NCI-H1105 (cell line): Measurements from ENCODE around the gene COL27A1.
A peak's percentile ranks its signal among the peaks of the same experiment; 100 is the strongest.

Experiments used
- DNase-seq: peaks from one replicate; lab custom pipeline; 2025; lab: John Stamatoyannopoulos, UW

Gene COL27A1

DNA sequence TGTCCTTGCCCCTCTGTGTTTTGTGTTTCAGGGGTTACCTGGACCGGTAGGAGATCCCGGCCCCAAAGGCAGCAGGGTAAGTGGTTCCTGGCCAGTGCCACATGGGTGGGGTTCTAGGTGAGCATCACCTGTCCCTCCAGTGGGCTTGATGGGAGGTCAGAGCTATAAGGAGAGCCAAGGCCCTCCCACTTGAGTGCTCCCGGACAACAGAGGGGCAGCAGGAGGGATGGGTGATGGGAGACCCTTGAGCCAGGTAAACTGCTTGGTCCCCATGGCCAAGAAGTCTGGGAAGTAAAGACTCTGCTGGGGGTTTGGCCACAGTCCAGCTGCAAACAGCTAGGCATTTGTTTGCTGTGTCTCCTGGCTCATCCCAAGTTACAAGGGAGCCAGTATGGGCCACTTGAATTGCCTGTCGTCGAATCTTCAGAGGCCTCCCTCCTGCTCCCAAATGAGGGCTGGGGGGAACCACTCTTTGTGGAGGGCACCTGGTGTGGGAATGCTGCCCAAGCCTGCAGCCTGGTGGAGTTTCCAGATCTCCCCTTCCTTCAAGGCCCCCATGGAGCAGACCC lies 51.0 kb downstream of the COL27A1 start:
- no peak for DNase-seq

DNA sequence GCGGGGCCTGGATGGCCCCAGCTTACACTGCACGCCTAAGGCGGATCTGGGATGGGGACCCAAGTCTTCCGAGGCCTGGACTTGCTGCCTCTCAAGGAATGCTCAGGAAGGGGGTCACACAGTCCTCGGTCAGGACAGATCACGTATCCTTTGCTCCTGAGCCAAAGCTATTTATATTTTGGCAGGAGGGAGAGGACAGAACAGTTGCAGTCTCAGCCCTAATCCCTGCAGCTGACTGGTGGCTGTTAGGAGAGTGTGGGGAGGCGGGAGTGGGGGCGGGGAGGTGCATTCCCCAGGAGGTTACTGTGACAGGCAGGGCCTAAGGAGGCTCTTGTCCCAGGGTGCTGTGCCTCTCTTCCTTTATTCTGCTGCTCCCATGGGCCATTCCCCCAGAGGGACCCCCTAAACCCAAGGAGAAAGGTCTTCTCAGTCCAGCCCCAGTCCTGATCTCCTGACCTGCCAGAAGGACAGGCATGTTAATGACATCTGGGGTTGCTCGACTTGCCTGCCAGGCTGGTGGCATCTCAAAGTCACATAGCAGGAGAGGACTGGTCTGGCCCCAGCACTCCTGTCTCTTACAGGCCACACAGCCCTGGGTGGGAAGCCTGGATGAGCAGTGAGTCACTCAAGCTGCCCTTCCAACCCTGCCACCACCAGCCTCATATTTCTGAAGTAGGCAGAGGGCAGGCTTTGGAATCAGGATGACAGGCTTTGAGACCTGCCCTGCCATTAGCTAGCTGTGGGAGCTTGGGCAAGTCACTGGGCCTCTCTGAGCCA lies 51.9 kb downstream of the COL27A1 start:
- no peak for DNase-seq

DNA sequence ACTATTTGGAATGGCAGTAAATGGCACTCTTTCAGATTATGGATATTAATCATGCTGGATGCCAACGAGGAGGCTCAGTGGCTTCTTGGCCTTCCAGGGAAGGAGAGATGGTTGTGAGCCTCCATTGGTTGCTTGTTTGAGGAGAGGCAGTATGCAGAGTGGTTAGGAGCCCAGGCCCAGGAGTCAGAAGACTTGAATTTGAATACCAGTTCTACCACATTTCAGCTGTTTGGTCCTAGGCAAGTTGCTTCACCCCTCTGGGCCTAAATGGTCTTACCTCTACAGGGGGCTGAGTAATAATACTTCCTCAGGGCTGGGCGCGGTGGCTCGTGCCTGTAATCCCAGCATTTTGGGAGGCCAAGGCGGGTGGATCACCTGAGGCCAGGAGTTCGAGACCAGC lies 52.5 kb downstream of the COL27A1 start:
- no peak for DNase-seq

DNA sequence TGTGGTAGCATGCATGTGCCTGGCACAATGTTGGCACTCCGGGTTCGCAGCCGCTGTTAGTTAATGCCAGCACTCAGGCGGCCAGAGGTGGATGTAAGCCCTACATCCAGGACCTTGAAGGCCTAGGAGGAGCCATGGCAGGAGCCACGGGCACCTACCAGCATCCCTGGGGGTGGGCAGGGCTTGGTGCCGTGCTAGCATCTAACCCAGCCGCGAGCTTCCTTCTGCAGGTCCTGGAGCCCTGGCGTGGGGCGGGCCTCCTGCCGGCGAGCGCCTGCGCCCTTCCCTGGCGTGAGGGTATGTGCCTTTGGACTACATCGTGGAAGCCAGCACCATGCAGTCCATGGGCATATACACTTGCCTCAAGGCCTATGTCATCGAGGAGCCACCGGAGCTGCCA lies 53.8 kb downstream of the COL27A1 start:
- DNase-seq, result no peak

DNA sequence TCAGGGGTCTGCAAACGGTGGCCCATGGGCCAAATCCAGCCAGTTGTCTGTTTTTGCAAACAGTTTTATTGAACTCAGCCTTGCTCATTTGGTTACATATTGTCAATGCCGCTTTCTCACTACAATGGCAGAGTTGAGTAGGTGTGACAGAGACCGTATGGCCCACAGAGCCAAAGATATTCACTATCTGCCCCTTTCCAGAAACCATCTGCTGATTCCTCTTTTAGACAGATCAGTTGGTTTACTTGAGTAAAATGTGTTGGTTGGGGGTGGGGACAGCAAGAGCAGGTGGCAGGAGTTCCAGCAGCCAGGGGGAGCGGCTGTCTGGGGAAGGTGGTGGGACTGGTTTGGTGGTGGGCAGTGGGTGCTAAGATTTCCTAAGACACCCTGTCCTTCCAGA lies 54.8 kb downstream of the COL27A1 start:
- DNase-seq, result no peak

DNA sequence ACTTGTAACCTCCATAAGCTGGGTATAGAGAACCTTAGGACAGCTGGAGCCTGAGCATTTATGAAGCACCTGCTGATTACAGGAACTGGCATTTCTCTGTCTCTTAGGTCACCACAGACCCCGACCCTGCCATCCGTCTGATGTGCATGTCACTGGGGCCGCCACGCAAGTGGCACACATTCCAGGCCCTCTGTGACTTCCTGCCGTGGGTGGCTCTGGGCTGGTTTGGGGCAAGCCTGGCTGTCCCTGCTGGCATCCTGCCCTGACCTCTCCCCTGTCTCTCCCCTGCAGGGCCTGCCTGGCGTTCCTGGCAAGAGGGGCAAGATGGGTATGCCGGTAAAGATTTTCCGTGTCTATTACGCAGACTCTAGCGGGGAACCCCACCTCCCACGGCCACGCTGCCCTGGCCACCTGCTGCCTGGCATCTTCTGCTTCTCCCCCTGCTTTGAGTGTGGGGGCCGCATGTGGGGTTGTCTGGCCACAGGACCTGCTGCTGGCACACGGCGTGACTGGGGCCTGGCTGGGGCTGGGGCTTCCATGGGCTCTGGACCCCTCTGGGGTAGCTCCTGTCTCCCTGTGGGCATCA lies 55.4 kb downstream of the COL27A1 start:
- no peak for DNase-seq

DNA sequence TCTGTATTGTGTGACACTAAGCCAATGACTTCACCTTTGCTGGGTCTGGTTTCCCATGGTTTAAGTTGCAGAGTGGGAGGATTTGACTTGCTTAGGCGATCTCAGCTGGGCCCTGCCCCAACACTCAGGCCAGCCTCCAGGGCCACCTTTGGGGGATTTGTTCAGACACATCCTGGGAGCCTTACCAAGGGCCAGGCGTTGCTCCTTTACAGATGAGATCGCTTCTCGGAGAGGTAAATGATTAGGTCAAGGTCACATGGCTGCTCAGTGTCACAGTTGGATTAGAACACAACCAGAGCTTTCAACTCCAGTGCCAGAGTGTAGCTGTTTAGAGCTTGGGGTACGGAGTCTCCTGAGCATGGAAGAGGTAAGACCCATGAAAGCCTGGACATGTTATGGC lies 57.5 kb downstream of the COL27A1 start:
- DNase-seq, result no peak

DNA sequence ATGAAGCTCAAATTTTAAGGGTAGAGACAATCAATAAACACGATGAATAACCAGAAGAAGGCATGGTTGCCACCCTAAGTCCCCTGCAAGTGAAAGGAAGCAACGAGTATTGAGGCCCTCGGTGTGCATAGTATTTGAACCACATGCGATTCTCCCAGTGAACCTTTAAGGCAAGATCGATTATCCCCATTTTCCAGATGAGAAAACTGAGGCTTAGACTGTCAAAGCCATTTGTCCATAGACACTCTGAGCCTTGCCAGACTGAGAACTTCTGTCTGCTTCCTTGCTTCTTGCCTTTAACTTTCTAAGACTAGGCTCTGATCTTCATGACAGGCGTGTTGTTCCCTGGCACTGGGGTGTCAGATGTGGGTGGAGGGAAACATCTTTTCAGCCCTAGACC lies 58.2 kb downstream of the COL27A1 start:
- DNase-seq, result no peak

DNA sequence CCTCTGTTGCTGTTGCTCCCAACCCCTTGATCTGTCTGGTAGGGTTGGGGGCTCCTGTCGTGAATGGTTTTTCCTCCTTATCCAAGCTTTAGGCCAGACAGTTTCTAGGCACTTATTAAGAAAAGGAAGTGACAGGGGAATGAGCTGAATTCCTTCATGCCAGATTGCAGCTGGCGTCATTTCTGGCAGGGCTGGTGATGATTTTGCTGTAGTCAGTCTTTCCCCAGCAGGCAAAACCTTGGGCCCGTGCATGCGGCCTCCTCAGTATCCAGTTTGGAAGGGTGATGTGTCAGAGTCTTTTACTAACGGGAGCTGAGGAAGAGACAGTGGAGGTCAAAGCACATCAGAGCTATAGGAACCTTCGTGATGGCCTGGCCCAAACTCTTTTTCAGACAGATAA lies 58.8 kb downstream of the COL27A1 start:
- DNase-seq, result no peak

DNA sequence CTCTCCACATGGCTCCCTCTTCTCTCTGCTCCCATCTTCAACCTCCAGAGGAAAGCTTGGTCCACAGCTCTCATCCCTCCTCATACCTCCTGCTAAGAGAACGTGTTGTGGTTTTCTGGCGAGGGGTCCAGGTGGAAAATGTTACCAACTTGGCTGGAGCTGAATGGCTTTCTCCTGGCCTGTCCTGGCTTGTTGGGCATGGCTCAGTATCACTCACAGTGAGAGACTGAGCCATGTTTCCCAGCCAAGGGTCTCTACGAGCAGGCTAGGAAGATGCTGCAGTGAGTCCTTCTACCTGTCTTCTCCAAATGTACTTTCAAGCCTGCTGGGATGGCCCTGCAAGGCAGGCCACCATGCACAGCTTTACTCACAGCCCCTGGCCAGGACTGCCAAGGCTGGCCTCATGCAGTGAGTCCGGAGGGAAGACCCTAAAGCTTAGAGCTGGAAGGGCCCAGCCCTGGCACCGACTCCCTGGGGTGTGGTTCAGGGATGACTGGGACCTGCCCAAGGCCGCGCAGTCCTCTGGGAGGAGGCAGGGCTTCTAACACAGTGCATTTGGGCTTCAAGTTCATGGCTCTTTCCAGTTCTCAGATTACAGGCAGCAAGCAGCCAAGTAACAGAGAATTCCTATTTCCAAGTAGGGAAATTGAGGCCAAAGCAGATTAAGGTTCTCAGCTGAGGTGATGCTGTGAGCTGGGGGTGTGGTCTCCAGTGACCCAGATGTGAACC lies 59.5 kb downstream of the COL27A1 start:
- DNase-seq, result no peak

DNA sequence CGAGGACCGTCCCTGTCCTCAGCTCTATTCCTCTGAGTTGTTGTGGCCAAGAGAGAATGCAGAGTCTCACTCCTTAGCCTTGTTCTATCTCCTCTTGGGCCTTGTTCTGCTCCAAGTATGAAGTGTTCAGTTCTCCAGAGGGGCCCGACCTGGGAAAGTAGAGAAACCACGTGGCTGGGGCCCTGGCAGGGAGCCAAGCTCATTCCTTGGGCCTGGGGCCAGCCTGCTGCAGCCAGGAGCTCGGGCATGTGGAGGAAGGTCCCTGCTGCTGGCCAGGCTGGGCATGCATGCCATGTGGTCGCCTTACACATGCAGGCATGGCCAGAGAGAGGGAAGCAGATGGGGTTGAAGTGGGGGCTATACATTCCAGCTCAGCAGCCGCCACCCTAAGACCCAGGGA lies 60.7 kb downstream of the COL27A1 start:
- peak; percentile 3 for DNase-seq

DNA sequence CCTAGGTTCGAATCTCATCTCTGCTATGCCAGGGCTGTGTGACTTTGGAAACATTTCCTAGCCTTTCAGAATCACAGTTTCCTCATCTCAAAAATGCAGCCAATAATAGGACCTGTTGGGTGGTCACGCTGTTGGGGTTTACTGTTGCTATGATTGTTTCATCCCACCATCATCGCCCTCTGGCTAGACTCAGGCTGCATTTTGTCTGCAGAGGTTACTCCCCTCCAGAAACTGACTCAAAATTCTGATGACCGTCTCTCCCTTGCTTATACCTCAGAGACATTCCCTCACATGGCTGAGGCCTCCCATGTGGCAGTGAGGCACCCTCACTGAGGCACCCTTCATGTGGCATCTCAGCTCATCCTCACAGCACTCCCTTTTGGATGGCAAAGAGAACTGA lies 61.6 kb downstream of the COL27A1 start:
- DNase-seq, result no peak

DNA sequence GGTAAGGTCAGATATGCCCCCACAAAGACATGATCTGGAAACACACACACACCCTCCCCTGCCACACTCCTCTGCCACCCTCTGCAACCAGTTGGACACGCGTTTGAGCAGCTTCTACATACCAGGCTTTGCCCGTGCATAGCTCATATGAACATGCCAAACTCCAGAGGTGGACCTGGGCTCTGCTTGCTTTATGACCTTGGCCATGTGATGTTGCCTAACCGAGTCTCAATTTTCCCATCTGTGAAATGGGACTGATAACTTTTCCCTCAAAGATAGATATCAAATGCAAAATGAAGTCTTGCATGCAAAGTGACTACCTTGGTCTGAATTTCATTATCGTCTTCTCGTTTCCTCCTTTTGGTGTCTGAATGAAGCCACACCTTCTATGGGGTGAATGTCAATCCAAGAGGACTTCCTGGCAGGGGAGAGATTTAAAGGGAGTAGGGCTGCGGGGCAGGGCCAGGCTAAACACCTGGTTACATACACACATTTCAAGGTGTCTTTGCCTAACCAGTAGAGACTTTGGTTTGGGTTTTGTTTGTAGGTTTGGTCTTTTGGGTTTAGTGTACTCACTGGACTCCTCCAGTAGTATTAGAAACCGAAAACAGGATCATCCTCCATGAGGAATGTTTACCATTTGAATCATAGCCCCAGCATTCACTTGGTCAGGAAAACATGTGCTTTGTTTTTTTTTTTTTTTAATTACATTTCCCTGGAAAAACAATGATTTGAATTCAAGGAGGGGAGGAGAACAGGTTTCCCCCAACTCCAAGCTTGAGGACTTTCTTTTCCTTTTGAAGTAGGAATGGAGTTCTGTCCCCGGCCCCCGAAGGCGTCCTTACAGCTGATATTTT lies 63.2 kb downstream of the COL27A1 start:
- DNase-seq, result no peak

DNA sequence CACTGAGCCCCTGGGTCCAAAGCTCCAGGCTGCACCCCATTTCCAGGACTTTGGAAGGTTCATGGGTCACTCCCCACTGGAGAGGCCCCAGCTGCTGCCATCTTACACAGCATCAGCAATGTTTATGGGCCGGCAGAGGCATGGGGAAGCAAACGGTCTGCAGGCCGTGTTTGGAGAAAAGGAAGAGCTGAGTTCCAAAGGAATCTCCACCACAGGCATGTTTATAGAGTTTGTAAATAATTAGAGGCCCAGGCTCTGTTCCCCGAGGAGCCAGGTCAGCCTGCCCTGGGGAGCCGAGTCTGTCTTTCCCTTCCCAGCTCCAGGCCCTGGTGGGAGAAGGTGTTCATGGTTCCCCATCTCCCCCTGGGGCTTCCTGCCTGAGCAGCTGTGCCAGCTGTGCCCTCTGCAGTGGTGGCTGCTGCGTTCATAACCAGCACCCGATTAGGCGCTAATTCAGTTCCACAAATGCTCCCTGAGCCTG lies 64.8 kb downstream of the COL27A1 start:
- no peak for DNase-seq

DNA sequence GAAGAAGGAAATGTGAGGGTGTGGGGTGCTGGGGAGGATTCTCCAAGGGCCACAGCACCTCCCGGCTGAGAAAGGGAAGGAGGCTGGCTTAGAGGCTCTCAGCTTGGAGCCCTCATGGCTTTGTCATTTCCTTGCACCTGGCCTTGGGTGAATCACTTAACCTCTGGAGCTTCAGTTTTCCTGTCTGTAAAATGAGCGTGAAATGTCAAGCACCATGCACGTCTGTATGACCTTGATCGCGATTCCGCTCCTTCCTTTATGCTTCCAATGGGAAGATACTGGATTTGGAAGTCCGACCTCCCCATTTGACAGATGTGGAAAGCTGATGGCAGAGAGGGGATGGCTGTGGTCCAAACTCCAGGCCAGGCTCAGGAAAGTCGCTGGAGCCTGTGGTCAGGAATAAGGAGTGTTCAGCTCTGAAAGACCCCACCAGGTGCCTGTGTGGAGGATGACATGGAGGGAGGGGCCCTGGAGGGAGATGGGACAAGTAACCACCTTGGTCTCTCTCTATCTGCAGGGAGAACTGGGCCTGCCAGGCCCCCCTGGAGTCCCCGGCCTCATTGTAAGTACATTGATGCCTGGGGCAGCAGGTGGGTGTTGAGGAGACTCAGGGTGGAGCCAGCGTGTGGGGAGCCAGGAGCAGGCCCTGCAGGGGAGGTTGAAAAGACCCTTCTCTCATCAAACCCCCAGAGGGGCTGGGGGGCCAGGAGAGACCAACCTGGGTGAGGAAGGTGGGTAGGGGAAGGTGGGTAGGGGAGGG lies 66.5 kb downstream of the COL27A1 start:
- no peak for DNase-seq

DNA sequence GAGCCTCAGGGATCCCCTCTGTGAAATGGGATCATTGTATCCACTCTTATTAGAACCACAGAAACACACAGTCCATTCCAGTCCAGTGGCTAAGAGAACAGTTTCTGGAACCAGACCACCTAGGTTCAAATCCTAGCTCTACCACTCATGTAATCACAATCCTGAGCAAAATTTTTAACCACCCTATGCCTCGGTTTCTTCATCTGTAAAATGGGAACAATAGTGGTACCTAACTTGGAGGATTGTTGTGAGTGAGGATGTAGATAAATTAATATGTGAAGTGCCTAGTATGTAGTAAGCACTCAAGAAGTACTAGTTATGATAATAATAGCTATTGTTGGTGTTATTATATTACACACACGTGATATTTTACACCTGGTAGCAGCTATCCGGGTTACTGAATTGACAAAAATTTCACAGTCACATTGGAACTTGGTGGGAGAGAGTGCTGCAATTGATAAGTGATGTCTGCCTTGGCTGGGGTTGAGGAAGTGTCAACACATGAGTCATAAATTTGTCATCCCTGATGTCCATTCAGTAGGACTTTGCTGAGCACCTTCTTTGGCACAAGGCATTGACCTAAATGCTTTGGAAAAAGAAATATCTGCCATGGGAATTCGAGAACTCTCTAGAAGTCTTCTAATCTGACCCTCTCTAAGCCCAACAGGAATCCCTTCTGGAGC lies 68.4 kb downstream of the COL27A1 start:
- DNase-seq, result no peak

DNA sequence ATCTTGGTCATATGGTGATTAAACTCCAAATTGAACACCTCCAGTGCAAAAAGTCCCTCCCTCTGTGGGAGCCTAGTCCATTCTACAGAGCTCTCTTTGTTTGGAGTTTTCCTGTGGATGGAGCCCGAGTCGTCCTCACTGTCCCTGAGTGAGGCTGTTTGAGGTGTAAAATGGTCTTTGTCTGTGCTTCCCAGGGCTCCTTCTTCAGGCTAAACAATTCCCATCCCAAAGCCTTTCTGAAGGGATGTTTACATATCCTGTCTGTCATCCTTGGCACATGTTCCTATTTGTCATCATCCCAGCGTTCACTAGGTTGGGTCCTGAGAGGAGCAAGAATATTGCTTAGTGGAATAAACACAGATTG lies 68.9 kb downstream of the COL27A1 start:
- no peak for DNase-seq

DNA sequence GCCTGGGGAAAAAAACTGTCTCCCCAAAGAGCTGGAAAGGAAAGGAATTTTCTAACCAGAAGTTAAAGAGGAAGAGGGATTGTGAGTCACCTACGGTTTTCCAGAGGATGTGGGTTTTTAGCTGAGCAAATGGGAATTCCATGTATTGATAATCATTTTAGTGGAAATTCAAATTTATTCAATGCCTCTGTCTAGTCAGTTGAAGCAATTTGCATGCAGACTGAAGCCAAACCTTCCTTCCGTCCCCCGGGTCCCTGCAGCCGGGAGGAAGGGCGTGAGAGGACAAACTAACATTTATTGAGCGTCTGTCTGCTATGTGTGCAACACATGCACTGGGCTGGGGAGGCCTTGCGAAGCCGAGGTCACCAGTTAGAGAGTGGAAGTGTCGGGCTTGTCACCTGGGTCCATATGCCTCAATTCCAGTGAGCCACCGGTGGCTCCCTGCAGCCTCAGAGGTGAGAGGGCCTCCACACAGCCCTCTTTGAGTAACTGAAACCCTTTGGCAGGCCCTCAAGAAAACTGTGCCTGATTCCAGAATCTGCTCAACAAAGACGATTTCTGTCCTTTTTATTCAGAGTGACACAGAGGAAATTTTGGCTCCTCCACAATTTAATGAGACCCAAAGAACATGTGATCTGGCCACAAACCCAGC lies 70.3 kb downstream of the COL27A1 start:
- no peak for DNase-seq

DNA sequence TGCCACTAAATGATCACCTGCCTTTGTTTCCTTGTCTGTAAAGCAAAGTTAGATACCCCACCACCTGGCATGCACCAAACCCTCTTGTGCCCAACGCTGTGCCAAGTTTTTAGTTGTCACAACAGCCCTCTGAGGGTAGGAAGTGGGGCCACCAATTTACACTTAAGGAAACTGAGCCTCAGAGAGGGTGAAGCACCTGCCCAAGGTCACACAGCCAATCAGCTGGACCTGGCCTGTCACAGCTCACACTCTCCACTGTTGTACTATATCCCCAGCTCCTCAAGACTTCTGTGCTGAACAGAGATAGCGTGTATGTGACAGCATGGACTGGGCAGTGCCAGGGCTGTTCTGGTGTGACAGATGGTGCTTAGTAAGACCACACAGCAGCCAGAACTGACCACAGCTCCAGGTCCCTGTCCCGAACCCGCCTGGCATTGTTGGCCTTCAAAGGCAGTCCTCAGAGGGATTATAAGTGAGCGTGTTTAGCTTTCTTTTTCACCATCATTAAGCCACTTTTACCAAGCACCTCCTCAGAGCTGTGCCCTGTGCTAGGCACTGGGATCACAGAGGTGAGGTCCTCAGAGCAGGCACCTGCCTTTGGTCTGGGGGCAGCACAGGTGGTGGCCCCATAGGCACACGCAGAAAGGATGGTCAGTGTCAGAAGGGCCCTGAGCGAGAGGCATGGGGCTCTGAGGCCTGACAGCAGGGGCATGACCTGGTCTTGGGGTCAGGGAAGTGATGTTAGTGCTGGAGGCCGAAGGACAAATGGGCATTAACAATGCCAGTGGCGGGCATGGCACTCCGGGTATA lies 71.1 kb downstream of the COL27A1 start:
- no peak for DNase-seq
